KOPT-K1 (cell line): ENCODE measurements around the gene TNRC6C.

ENCODE experiments used
- H3K27ac ChIP-seq: fragments of 200-600 bp; sonication (generic); 2 replicates; pipeline ENCODE4 v1.5.1; 2016; ENCODE audit warnings: antibody characterized with exemption, mild to moderate bottlenecking, low read depth, low read length; ENCODE audit not compliant: poor library complexity, severe bottlenecking
- H3K36me3 ChIP-seq: fragments of 200-600 bp; sonication (generic); 2 replicates; pipeline ENCODE4 v1.5.1; 2017; ENCODE audit warnings: antibody characterized with exemption, mild to moderate bottlenecking, low read length, moderate library complexity; ENCODE audit not compliant: insufficient read depth
- H3K9me3 ChIP-seq: fragments of 200-600 bp; sonication (generic); 2 replicates; pipeline ENCODE4 v1.5.1; 2017; ENCODE audit warnings: antibody characterized with exemption, low read length, mild to moderate bottlenecking; ENCODE audit not compliant: insufficient read depth, poor library complexity, severe bottlenecking

TNRC6C gene

GRCh38 chr17:78147315-78147998, 189.0 kb downstream of the TNRC6C start:
- Histone ChIP-seq H3K27ac (no peak overlapping the region), H3K36me3 (peaks cover 6% of the 10 kb centered on the region), H3K9me3 (no peaks in the 10 kb centered on the region)

- no peaks in the 10 kb centered on the region for H3K36me3 ChIP-seq
- H3K27ac ChIP-seq: no peak overlapping the region
- H3K9me3 ChIP-seq: no peaks in the 10 kb centered on the region
Measured at GRCh38 chr17:78148286-78149016, 189.9 kb downstream of the TNRC6C start.

GRCh38 chr17:78151514-78152008, 193.1 kb downstream of the TNRC6C start:
- H3K36me3 ChIP-seq: no peaks in the 10 kb centered on the region
- H3K9me3 ChIP-seq: no peaks in the 10 kb centered on the region
- H3K27ac ChIP-seq: no peak overlapping the region

GRCh38 chr17:78154903-78155811, 196.7 kb downstream of the TNRC6C start:
- H3K36me3 ChIP-seq: no peaks in the 10 kb centered on the region
- H3K27ac ChIP-seq: no peak overlapping the region
- H3K9me3 ChIP-seq: no peaks in the 10 kb centered on the region
